GM15510 (cell line): ENCODE data around the gene RYR2.

Experiments used
- POLR2A ChIP-seq: IDR thresholded peaks from 3 replicates; pipeline ENCODE4 v1.6.1; 2011; ENCODE audit warnings: borderline replicate concordance; ENCODE audit not compliant: insufficient read length; ENCODE audit errors: extremely low read depth

The RYR2 gene

DNA sequence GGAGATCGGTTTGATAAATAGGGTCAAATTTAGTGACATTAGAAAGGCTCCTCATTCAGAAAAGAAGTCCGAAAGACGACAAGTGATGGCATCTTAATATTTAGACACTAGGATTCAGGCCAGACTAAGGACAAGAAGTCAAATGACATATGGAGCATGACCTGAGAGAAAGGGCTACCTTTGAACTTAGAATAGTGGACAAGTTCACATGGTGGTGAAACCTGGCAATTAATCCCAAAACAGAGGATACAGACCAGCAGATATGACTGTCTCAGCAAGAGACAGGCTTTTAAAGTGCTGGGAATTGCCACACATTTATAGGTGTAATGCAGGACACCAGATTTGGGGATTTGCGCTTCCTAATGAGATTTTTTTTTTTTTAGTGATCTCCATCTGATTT, 703.6 kb downstream of the RYR2 start:
- TF ChIP-seq POLR2A, result no peak

DNA sequence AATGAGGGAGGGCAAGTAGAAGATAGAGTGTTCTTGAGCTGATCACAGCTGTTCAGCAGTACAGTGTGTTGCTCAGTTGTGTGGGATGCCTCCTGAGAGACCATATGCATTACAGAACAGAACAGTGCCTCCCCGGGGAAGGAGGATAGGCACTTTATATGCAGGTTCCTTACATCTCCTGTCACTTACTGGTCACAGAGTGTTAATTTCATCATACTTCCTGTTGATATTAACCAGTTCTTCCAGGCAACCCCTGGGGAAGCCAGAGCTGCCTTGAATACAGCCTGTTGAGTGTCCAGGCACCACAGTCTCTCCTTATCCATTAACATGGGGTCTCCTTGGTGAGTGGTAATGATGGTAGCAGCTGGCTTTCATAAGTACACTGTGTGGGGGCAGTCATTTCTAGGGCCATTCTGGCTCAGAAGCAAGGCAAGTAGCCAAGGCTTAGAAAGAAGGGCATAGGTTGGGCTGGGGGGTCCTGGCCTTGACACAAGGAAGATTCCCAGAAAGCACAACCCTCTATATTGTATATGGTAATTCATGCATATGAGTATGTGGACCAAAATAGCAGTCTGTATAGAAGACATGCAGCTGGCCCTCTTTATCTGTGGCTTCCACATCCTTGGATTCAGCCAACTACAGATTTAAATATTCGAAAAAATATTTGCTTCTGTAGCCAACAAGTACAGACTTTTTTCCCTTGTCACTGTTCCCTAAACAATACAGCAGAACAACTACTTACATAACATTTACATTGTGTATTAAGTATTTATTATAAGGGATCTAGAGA, 706.4 kb downstream of the RYR2 start:
- TF ChIP-seq POLR2A, result no peak

DNA sequence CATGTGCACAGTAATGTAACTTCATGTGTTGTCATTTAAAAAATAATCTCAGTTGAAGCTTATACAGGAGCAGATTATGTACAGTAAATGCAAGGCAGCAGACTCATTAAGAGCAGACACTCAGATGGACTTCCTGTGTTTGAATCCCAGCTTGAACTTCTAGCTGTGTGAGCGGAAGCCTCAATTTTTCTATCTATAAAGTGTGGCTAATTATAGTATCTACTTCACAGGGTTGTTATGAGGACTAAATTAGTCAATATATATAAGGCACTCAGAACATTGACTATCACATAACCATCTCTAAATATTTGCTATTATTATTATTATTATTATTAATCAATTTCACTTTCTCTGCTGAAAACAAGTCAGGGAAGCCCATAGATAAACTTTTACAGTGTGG, 707.1 kb downstream of the RYR2 start:
- no peak for TF ChIP-seq POLR2A

DNA sequence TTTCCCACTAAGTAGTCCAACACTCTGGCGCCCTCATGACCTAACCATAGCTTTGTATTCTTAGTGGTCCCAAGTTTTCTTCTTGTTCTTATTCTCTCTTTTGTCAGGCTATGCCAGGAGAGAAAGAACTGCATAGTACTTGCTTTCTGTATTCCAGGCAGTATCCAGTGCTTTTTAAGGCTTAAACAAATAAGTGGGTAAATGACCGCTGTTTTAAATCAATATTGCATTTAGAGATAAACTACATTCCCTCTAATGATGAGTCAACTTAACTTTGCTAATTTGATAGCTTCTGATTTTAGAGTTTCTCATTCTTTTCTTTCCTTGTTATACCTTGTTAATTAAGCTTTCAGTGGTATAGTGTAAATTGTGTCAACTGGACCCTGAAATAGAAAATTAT, 709.1 kb downstream of the RYR2 start:
- no peak for TF ChIP-seq POLR2A

DNA sequence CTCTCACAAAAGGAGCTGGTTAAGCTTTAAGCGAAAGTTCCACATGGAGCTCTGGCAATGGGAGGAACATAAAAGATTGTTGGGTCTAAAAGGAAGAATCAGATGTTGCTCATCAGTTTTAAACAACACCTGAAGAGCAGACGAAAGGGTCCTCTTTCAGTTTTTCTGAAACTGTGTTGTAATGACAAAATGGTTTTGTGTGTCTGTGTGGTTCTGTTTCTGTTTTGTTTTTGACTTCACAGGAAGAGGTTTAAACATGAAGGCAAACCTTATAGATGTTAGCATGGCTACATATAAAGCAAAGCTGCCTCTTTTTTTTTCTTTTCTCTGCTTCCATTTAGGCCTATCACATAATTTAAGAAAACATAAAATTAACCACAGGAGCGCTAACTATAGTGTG, 712.6 kb downstream of the RYR2 start:
- TF ChIP-seq POLR2A, result no peak

DNA sequence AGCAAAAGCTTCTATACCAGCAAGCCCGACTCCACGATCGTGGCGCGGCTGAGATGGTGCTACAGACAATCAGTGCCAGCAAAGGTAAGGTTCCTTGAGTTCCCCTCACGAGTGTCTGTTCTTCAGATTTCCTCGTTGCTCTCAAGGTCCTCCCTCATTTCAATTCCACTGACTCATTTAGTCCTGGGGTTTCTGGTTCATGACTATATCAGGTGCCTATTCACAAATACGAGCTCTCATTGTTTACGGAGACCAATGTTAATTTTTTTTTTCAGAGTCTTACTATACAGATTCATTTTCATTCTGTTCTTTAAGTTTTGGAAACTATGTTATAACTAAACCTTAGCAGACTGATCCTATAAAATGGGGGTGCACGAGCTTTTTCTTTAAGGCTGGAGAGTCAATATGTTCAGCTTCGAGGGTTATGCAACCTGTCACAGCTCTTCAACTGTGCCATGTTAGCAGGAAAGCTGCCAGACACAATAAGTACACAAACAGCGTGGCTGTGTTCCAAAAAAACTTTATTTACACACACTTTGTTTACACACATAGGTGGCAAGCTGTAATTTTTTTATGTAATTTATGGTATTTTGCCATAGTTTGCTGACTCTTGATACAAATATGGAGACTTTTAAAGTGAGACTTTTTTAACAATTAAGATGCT, 714.5 kb downstream of the RYR2 start:
- no peak for TF ChIP-seq POLR2A

DNA sequence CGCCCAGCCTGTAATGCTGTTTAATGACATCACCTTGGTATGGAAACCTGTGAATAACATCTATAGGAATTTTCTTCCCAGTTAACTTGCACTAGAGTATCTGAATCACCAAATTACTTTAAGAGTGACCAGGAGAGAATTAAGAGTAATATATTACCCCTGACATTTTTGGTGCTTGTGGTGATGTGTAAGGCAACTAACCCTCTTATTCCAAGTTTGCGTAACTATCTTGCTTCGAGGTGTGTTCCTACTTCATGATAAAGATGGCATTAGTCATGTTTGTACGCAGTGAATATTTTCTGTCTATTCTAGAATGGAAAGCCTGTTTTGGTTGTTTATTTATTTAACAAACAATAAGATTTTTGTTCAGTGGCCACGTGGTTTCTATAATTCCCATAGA, 717.4 kb downstream of the RYR2 start:
- TF ChIP-seq POLR2A, result no peak

DNA sequence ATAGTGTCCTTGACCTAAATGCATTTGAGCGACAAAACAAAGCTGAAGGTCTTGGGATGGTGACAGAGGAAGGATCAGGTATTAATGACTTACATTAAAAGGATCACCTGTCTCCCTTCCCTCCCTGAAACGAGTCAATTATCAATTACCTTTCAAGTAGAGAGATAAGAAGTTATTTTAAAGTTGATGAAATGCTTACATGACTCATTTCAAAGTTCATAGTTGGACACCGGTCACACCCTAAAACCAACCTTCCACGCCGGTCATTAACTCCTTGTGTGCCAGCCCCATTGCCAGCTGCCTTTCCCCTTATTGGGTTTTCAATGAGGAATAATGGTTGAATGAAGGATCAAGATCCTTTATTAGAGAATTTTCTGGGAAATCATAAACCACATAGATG, 719.0 kb downstream of the RYR2 start:
- TF ChIP-seq POLR2A, result no peak

DNA sequence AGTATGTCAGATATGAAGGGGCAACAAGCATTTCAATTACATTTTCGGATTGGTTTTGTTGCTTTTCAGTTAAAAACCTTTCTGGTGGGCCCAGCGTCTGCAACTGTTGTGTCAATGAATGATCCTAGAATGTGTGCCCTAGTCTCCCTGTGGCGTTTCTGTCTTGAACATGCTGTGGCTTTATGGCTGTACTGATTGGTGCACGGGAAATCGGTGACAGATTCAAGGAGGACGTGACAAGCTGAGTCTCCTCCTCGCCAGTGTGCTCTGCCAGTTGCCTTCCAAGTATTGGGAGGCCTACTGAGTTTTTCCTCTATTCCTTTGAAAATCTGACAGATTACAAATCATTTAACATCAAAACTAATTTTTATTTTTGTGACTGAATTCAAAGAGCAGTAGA, 721.2 kb downstream of the RYR2 start:
- no peak for TF ChIP-seq POLR2A

DNA sequence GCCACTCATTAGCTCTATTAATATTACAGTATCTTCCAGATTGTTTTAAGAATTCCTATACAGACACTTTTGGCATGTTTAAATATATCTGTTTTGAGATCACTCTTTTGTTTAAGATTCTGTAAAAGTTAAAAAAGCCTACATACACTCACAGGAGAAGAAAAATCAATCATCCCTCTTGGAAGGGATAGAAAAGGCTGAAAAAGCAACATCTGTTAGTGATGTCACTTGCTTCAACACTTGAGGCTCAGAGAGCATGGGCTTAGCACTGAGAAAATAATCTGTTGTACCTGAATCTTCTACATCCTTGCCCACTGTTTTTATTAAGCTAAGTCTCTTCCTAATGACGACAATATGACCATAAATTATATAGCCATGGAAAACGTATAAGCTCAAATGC, 721.8 kb downstream of the RYR2 start:
- TF ChIP-seq POLR2A, result no peak

DNA sequence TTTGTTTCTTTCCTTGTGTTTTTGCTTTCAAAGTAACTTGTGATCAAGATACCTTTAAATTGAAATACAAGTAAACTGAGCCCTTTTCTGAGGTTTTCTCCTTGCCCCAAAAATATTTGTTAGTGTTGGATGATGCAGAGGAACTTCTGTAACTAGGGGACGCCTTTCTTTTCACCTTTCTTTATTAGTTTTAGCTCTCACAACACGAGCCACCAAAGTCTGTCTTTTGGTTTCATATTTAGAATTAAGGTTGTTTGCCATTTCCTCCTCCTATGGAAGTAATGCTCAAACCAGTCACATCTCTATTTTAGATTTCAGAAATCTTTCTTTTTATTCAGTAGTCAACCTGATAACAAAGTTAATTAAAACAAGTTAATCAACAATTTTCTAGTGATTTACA, 727.9 kb downstream of the RYR2 start:
- TF ChIP-seq POLR2A, result no peak

DNA sequence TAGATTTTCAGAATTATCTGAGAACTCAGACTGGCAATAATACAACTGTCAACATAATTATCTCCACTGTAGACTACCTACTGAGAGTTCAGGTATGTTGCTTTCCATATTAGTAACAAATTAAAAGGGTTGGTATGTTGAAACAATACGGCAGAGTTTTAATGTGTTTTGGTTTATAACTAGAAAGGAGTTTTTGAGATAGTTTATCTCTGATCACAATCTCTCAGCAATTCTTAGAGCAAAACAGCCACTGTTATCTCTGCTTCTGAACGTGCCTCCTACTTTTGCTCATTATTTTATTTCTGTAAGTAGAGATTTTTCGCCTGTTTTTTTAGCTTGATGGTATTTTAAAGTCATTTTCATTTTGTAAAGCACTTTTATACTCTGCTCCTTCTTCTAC, 730.0 kb downstream of the RYR2 start:
- no peak for TF ChIP-seq POLR2A

DNA sequence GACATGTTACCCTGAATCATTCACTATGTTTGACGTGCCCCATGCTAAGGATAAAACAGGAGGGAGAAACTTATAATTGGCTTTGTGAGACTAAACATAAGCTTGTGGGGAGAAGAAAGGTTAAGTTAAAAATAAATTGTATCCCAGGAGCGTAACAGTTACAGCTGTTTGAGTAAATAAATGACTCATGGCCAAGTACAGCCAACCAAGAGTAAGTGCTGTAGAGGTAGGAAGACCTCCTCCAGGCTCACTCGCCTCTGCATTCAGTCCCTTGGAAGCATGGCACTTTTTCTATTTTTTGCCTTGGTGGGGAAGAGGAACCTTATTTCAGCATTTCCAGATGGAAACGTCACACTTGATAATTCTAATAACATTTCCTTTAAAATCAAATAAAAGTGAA, 732.3 kb downstream of the RYR2 start:
- no peak for TF ChIP-seq POLR2A

DNA sequence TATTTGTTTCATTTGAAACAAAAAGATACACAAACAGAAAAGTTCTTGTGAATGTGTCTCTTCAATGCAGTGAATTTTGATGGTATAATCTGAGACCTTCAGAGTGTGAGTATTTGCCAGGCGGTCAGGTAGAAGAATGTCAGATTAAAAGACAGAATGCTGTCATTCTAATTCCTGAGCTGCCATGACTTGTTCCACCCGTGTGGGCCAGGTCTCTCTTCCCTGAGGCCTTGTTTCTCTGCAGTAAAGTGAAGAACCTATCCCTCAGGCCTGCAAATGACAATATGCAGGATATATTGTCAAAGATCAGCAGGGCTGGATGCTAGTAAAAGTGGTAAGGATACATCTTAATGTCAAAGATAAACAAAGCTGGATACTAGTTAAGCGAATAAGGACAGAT, 737.4 kb downstream of the RYR2 start:
- no peak for TF ChIP-seq POLR2A

DNA sequence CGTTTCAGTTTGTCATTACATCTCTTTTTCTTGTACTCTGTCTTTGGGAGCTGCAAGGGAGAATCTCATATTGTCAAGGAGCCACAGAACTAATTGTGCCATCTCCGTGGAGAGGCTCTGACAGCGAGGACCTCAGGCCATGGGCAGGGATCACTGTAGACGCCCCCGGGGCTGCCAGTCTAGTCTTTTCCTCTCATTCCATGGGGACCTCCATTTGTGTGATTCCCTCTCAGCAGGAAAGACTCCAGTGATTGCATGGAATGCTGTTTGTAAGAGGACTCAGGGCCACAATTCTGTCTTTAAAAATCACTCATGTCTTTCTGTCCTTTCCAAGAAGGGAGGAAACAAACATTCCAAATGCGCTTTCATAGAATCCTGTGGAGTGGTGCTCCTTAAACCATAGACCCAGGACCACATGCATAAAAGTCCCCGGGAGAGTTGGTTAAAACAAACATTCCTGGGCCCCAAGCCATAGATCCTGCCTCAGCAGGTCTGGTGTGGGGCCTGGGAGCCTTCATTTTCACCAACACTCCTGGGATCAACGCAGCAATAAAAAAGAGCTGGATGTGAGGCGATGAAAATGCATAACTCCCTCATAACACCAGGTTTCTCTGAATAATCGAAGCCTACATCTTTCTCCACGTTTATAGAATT, 744.2 kb downstream of the RYR2 start:
- TF ChIP-seq POLR2A, result no peak

DNA sequence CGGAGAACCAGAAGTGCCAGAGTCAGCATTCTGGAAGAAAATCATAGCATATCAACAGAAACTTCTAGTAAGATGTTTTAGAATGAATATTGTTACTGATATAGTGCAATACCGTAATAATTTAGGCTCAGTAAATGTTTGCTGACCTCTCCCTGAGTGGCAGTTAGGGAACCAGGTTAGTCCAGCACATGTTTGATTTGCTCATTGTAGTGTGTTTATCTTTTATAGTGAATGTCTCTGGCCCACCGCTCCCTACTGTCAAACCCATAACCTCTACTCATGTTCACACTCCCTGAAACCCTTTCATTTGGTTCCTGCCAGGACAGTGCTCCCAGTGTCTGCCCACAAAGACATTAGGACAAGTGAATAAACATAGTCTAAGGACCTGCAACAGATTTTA, 746.1 kb downstream of the RYR2 start:
- no peak for TF ChIP-seq POLR2A
